HG02840 (cell line): ENCODE data around the gene LIN52.

Experiments
- ATAC-seq: cut with Tn5 transposase; IDR thresholded peaks from one replicate; pipeline ENCODE4 v1.9.1; 2021; ENCODE audit warnings: mild to moderate bottlenecking, moderate library complexity, moderate number of reproducible peaks; ENCODE audit not compliant: unreplicated experiment, low FRiP score

Gene LIN52

DNA sequence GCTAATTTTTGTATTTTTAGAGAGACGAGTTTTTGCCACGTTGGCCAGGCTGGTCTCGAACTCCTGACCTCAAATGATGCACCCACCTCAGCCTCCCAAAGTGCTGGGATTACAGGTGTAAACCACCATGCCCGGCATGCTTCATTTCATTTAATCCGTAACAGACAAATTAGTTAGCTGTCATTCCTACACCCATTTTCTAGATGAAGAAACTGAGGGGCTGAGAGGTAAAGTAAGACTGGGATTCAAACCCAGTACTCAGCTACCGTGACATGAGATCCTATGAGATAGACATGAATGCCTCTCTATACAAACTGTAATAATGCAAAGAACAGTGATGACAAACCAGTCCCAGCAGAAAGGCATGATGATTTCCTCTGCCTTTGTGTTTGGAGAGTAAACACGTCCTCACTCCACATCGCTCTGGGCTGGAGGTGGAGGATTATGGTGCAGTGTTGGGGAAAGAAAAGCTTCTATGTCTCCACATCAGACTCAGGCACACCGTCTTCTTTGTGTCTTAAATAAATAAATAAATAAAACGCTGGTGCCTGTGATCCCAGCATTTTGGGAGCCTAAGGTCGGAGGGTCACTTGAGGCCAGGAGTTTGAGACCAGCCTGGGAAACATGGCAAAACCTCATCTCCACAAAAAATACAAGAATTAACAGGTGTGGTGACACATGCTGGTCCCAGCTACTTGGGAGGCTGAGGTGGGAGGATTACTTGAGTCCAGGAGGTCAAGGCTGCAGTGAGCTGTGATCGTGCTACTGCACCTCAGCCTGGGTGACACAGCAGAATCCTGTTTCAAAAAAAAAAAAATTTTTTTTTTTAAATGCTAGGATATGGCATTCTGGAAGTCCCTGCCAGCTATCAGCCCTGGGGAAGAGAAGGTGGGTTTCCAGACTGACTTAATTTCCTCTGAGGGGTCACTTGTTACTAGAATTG lies 164.9 kb downstream of the LIN52 start:
- no peak for ATAC-seq
